Measurements from ENCODE around the gene FGFR3. TPM values are rescaled to one million over a fixed set of nuclear protein-coding genes. Genes with fewer than 3 reads are reported as not detected.

Gene FGFR3
- total and polyA plus RNA-seq, 9 of the 15 experiments (the other 6 are each of a cell fraction or from before 2014, with no cell fraction given) = 1.2 to 60.4 (median 12.7) TPM

GRCh38 chr4:1767061-1767769 is 25.9 kb upstream of the FGFR3 start:
- Histone ChIP-seq H3K9me3 (replicated peaks; ENCODE audit: control insufficient read depth, insufficient read depth, low read depth, low read length) (no peaks in the 10 kb centered on the region), H3K4me3 (peak overlapping the region; percentile 37), H3K9me1 (ENCODE audit: control insufficient read depth, insufficient read depth, low read length) (no peaks in the 10 kb centered on the region), H3K27ac (ENCODE audit: extremely low read depth, low read depth, low read length) (no peak overlapping the region), H3K27me3 (ENCODE audit: control insufficient read depth in 2 of 2, insufficient read depth in 2 of 2, low read length in 2 of 2) (no peaks in the 10 kb centered on the region), H2AFZ (ENCODE audit: low read depth, low read length) (no peak overlapping the region), H3K36me3 (ENCODE audit: control insufficient read depth, insufficient read depth, low read length) (no peaks in the 10 kb centered on the region), H3K9ac (ENCODE audit: insufficient read depth in 1 of 2, low read depth in 2 of 2, low read length in 2 of 2) (peak overlapping the region in 1 of 2 experiments; percentile 64; a peak in 1 of 4 replicates), H3K79me2 (ENCODE audit: control insufficient read depth, insufficient read depth, low read length) (no peaks in the 10 kb centered on the region), H3K4me1 (replicated peaks in 1 of 2; ENCODE audit: control insufficient read depth in 2 of 2, insufficient read depth in 2 of 2, low read length in 2 of 2) (peaks cover 2 to 87% of the 10 kb centered on the region in 2 experiments; a peak in 3 of 5 replicates), H4K20me1 (replicated peaks; ENCODE audit: control insufficient read depth, insufficient read depth, low read length) (0 out of 2 replicates have a peak, but pooled peaks cover 3% of the 10 kb centered on the region), H3K4me2 (ENCODE audit: insufficient read depth, low read length) (peak overlapping the region; percentile 37; the same call in 1 of the 2 replicates)
- ATAC-seq (peak; percentile 23), FAIRE-seq (no peak), DNase-seq (ENCODE audit: extremely low read depth in 1 of 4, low spot score in 3 of 4) (peak; percentile 56 to 84 (median 79))
- POLR2A ChIA-PET = interaction anchor here (0.6 to 1.2 kb wide), 3 partner anchors 9 to 617 kb away, joined by 3 to 5 read pairs (median 4); partner anchors contain the start of gene FGFR3
- intact Hi-C loops (cut with micrococcal nuclease) (no loop called here), in situ Hi-C loops (cut with MboI) (no loop called here)
- no TSS peak for BruUV-seq (replicated peaks)
- WGBS (ENCODE audit: insufficient coverage, low coverage, missing lambda C conversion rate) = 0% methylated on average over 6 of the region's 84 CpGs
- CTCF ChIA-PET (ENCODE audit: low intra/inter-chr PET ratio) = interaction anchor here (0.7 kb wide), 1 partner anchor 132 kb away, joined by 3 read pairs; no protein-coding TSS in a partner anchor
- TF ChIP-seq RB1 (IDR thresholded peaks at IDR 0.05; ENCODE audit: low read depth) (peak; percentile 31; the same call in 1 of the 2 replicates), ZBTB7A (IDR thresholded peaks at IDR 0.05; ENCODE audit: borderline replicate concordance, control insufficient read depth, low read depth, low read length) (peak; percentile 83), E2F1 (CRISPR knock-in tag; IDR thresholded peaks at IDR 0.05) (no peak), ZNF778 (CRISPR knock-in tag; IDR thresholded peaks at IDR 0.05) (no peak), ZNF57 (CRISPR knock-in tag; IDR thresholded peaks at IDR 0.05) (no peak), EGR1 (conservative IDR thresholded peaks at IDR 0.05) (0 out of 2 replicates have a peak, but pooled peaks have one; percentile 21), PCBP1 (IDR thresholded peaks at IDR 0.05; ENCODE audit: low read depth, low read length, poor library complexity, severe bottlenecking) (peak; percentile 97), DMBX1 (CRISPR knock-in tag; IDR thresholded peaks at IDR 0.05; ENCODE audit: borderline replicate concordance) (no peak), CTBP1 (IDR thresholded peaks at IDR 0.05; ENCODE audit: borderline replicate concordance) (no peak), NCOA6 (IDR thresholded peaks at IDR 0.05) (no peak), NELFE (IDR thresholded peaks at IDR 0.05; ENCODE audit: insufficient read depth, insufficient read length) (no peak), TAF1 (IDR thresholded peaks at IDR 0.05; ENCODE audit: control insufficient read depth, extremely low read depth, insufficient read depth, low read length, severe bottlenecking) (no peak), SUPT5H (IDR thresholded peaks at IDR 0.05) (no peak), ZFP36 (IDR thresholded peaks at IDR 0.05; ENCODE audit: low read depth, low read length, partially characterized antibody) (no peak), GTF2B (IDR thresholded peaks at IDR 0.05; ENCODE audit: extremely low read depth, insufficient read length) (no peak)
- TF ChIP-seq, protein P1, sequence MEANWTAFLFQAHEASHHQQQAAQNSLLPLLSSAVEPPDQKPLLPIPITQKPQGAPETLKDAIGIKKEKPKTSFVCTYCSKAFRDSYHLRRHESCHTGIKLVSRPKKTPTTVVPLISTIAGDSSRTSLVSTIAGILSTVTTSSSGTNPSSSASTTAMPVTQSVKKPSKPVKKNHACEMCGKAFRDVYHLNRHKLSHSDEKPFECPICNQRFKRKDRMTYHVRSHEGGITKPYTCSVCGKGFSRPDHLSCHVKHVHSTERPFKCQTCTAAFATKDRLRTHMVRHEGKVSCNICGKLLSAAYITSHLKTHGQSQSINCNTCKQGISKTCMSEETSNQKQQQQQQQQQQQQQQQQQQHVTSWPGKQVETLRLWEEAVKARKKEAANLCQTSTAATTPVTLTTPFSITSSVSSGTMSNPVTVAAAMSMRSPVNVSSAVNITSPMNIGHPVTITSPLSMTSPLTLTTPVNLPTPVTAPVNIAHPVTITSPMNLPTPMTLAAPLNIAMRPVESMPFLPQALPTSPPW (CRISPR knock-in tag; IDR thresholded peaks at IDR 0.05) = peak; percentile 89
- TF ChIP-seq, protein P2, sequence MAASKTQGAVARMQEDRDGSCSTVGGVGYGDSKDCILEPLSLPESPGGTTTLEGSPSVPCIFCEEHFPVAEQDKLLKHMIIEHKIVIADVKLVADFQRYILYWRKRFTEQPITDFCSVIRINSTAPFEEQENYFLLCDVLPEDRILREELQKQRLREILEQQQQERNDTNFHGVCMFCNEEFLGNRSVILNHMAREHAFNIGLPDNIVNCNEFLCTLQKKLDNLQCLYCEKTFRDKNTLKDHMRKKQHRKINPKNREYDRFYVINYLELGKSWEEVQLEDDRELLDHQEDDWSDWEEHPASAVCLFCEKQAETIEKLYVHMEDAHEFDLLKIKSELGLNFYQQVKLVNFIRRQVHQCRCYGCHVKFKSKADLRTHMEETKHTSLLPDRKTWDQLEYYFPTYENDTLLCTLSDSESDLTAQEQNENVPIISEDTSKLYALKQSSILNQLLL (CRISPR knock-in tag; IDR thresholded peaks at IDR 0.05; ENCODE audit: borderline replicate concordance) = no peak
